ENCODE measurements around the gene CDK5RAP2.

The CDK5RAP2 gene

DNA sequence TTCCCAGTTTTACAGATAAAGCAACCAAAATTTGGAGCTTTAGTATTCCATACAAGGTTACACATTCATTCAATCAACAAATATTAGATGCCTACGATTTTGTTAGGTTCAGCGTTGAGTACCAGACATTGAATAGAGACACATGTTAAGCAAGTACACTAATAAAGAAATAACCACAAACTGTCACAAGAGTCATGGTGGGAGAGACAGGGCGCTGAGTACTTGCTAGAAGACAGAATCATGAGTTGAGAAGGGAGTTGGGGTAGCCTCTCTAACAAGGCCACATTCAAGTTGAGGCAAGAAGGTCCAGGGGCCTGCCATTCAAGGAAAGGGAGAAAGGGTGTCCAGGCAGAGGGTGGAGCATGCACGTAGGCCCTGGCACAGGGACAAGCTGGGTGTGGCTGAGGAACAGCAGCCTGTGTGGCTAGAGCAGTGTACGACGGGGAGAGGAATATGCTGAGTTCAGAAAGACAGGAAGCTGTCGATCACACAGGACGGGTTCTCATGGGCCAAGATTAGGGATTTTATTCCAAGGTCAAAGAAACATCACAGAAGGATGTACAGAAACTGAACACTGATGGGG is 17.0 kb downstream of the CDK5RAP2 start (continued):
- TF ChIP-seq, protein P1, sequence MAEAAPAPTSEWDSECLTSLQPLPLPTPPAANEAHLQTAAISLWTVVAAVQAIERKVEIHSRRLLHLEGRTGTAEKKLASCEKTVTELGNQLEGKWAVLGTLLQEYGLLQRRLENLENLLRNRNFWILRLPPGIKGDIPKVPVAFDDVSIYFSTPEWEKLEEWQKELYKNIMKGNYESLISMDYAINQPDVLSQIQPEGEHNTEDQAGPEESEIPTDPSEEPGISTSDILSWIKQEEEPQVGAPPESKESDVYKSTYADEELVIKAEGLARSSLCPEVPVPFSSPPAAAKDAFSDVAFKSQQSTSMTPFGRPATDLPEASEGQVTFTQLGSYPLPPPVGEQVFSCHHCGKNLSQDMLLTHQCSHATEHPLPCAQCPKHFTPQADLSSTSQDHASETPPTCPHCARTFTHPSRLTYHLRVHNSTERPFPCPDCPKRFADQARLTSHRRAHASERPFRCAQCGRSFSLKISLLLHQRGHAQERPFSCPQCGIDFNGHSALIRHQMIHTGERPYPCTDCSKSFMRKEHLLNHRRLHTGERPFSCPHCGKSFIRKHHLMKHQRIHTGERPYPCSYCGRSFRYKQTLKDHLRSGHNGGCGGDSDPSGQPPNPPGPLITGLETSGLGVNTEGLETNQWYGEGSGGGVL (tag by site-specific recombination; IDR thresholded peaks at IDR 0.05) = no peak
- TF ChIP-seq, protein P2, sequence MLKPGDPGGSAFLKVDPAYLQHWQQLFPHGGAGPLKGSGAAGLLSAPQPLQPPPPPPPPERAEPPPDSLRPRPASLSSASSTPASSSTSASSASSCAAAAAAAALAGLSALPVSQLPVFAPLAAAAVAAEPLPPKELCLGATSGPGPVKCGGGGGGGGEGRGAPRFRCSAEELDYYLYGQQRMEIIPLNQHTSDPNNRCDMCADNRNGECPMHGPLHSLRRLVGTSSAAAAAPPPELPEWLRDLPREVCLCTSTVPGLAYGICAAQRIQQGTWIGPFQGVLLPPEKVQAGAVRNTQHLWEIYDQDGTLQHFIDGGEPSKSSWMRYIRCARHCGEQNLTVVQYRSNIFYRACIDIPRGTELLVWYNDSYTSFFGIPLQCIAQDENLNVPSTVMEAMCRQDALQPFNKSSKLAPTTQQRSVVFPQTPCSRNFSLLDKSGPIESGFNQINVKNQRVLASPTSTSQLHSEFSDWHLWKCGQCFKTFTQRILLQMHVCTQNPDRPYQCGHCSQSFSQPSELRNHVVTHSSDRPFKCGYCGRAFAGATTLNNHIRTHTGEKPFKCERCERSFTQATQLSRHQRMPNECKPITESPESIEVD (tag by site-specific recombination; IDR thresholded peaks at IDR 0.05) = no peak
- TF ChIP-seq ZNF658 (tag by site-specific recombination; IDR thresholded peaks at IDR 0.05) (no peak), ZNF214 (tag by site-specific recombination; IDR thresholded peaks at IDR 0.05; ENCODE audit: borderline replicate concordance) (no peak), ZNF626 (tag by site-specific recombination; IDR thresholded peaks at IDR 0.05) (no peak)

DNA sequence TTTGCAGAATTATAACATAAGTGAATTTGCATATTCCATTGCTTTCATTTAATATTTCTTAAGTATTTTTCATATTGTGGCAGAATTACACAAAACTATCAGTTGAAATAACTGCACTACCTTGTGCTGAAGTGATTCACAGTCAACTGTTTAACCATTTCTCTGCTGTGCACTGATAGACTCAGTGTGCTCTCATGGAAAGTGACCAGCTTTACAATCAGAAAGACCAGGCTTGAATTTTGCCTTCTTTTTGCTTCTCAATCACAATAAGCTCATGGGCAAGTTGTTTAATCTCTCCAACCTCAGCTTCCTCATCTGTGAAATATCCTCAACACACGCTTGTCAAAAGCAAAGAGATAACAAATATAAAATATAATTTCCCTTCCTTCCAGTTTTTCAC is 18.3 kb downstream of the CDK5RAP2 start:
- H3K36me3 ChIP-seq (ENCODE audit: control insufficient read depth in 2 of 2, insufficient read depth in 1 of 2, low read length in 2 of 2) = peaks cover 0 to 59% of the 10 kb centered on the region in 2 experiments; a peak in 1 of 3 replicates

More for the DNA sequence above, 18.3 kb downstream of the CDK5RAP2 start:
- TF ChIP-seq ZNF529 (tag by site-specific recombination; IDR thresholded peaks at IDR 0.05; ENCODE audit: insufficient replicate concordance) = no peak
- TF ChIP-seq, protein P3, sequence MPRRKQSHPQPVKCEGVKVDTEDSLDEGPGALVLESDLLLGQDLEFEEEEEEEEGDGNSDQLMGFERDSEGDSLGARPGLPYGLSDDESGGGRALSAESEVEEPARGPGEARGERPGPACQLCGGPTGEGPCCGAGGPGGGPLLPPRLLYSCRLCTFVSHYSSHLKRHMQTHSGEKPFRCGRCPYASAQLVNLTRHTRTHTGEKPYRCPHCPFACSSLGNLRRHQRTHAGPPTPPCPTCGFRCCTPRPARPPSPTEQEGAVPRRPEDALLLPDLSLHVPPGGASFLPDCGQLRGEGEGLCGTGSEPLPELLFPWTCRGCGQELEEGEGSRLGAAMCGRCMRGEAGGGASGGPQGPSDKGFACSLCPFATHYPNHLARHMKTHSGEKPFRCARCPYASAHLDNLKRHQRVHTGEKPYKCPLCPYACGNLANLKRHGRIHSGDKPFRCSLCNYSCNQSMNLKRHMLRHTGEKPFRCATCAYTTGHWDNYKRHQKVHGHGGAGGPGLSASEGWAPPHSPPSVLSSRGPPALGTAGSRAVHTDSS (tag by site-specific recombination; IDR thresholded peaks at IDR 0.05) = no peak
- TF ChIP-seq, protein P4, sequence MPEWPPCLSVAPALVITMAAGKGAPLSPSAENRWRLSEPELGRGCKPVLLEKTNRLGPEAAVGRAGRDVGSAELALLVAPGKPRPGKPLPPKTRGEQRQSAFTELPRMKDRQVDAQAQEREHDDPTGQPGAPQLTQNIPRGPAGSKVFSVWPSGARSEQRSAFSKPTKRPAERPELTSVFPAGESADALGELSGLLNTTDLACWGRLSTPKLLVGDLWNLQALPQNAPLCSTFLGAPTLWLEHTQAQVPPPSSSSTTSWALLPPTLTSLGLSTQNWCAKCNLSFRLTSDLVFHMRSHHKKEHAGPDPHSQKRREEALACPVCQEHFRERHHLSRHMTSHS (tag by site-specific recombination; IDR thresholded peaks at IDR 0.05) = no peak
- TF ChIP-seq ZNF843 (tag by site-specific recombination; IDR thresholded peaks at IDR 0.05) = no peak
- TF ChIP-seq ZNF174 (tag by site-specific recombination; IDR thresholded peaks at IDR 0.05) = no peak
- TF ChIP-seq, protein P5, sequence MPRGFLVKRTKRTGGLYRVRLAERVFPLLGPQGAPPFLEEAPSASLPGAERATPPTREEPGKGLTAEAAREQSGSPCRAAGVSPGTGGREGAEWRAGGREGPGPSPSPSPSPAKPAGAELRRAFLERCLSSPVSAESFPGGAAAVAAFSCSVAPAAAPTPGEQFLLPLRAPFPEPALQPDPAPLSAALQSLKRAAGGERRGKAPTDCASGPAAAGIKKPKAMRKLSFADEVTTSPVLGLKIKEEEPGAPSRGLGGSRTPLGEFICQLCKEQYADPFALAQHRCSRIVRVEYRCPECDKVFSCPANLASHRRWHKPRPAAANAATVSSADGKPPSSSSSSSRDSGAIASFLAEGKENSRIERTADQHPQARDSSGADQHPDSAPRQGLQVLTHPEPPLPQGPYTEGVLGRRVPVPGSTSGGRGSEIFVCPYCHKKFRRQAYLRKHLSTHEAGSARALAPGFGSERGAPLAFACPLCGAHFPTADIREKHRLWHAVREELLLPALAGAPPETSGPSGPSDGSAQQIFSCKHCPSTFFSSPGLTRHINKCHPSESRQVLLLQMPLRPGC (tag by site-specific recombination; IDR thresholded peaks at IDR 0.05) = no peak
- TF ChIP-seq, protein P6, sequence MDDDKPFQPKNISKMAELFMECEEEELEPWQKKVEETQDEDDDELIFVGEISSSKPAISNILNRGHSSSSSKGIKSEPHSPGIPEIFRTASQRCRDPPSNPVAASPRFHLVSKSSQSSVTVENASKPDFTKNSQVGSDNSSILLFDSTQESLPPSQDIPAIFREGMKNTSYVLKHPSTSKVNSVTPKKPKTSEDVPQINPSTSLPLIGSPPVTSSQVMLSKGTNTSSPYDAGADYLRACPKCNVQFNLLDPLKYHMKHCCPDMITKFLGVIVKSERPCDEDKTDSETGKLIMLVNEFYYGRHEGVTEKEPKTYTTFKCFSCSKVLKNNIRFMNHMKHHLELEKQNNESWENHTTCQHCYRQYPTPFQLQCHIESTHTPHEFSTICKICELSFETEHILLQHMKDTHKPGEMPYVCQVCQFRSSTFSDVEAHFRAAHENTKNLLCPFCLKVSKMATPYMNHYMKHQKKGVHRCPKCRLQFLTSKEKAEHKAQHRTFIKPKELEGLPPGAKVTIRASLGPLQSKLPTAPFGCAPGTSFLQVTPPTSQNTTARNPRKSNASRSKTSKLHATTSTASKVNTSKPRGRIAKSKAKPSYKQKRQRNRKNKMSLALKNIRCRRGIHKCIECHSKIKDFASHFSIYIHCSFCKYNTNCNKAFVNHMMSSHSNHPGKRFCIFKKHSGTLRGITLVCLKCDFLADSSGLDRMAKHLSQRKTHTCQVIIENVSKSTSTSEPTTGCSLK (tag by site-specific recombination; IDR thresholded peaks at IDR 0.05) = no peak
- TF ChIP-seq ZNF830 (tag by site-specific recombination; IDR thresholded peaks at IDR 0.05; ENCODE audit: low read depth) = no peak
- no peaks in the 10 kb centered on the region for H3K9me3 ChIP-seq (ENCODE audit: control insufficient read depth, insufficient read depth, low read depth, low read length)
- ChIA-PET CTCF (interaction anchor here (0.7 to 0.8 kb wide), 2 partner anchors 57 to 249 kb away, joined by 3 to 4 read pairs; no protein-coding TSS in a partner anchor), POLR2A (no interaction called here)
- no peaks in the 10 kb centered on the region for H3K4me1 ChIP-seq (ENCODE audit: control insufficient read depth, insufficient read depth, low read length)
- H3K4me3 ChIP-seq (ENCODE audit: low read depth, low read length) = no peak overlapping the region
- H3K27ac ChIP-seq (ENCODE audit: extremely low read depth, low read depth, low read length) = no peak overlapping the region
